Hepatocyte (in vitro differentiated cells): ENCODE results near the gene BTD. TPM values are rescaled to one million over a fixed set of nuclear protein-coding genes. Genes with fewer than 3 reads are reported as not detected.

Experiments used
- DNase-seq: peaks from one replicate; pipeline ENCODE4 v3.0.0-alpha.2; 2016; ENCODE audit warnings: low spot score
- H2AFZ ChIP-seq: fragments of 200-600 bp; sonication (generic); 2 replicates; pipeline ENCODE4 v1.6.0; 2016; ENCODE audit warnings: antibody characterized with exemption, mild to moderate bottlenecking
- H3K27ac ChIP-seq: fragments of 200-600 bp; sonication (generic); 2 replicates; pipeline ENCODE4 v1.5.1; 2016; ENCODE audit warnings: mild to moderate bottlenecking
- H3K27me3 ChIP-seq: fragments of 200-600 bp; sonication (generic); 2 replicates; pipeline ENCODE4 v1.6.1; 2016
- H3K36me3 ChIP-seq: fragments of 200-600 bp; sonication (generic); replicated peaks from 2 replicates; pipeline ENCODE4 v1.5.1; 2016; ENCODE audit warnings: low read depth; ENCODE audit not compliant: insufficient read depth
- H3K4me1 ChIP-seq: fragments of 200-600 bp; sonication (generic); 2 replicates; pipeline ENCODE4 v1.5.1; 2016; ENCODE audit warnings: mild to moderate bottlenecking, moderate library complexity; ENCODE audit not compliant: insufficient read depth
- H3K4me2 ChIP-seq: fragments of 200-600 bp; sonication (generic); 2 replicates; pipeline ENCODE4 v1.6.0; 2016
- H3K4me3 ChIP-seq: fragments of 200-600 bp; sonication (generic); 2 replicates; pipeline ENCODE4 v1.5.1; 2016; ENCODE audit warnings: mild to moderate bottlenecking
- H3K79me2 ChIP-seq: fragments of 200-600 bp; sonication (generic); 2 replicates; pipeline ENCODE4 v1.6.0; 2017; ENCODE audit warnings: mild to moderate bottlenecking
- H3K9me2 ChIP-seq: fragments of 200-600 bp; sonication (generic); replicated peaks from 2 replicates; pipeline ENCODE4 v1.6.0; 2017; ENCODE audit warnings: mild to moderate bottlenecking; ENCODE audit not compliant: insufficient read depth
- H3K9me3 ChIP-seq: fragments of 200-600 bp; sonication (generic); 2 replicates; pipeline ENCODE4 v1.5.1; 2016; ENCODE audit warnings: low read depth, mild to moderate bottlenecking
- H4K20me1 ChIP-seq: fragments of 200-600 bp; sonication (generic); 2 replicates; pipeline ENCODE4 v1.6.0; 2016; ENCODE audit warnings: mild to moderate bottlenecking; ENCODE audit not compliant: insufficient read depth, poor library complexity, severe bottlenecking
- CTCF ChIP-seq: fragments of 200-600 bp; sonication (generic); IDR thresholded peaks from 2 replicates; pipeline ENCODE4 v1.5.1; 2016; ENCODE audit warnings: antibody characterized with exemption, mild to moderate bottlenecking; ENCODE audit not compliant: poor library complexity
- EZH2 ChIP-seq: fragments of 200-600 bp; sonication (generic); IDR thresholded peaks from 2 replicates; pipeline ENCODE4 v1.6.1; 2016; ENCODE audit warnings: antibody characterized with exemption, mild to moderate bottlenecking, borderline replicate concordance
- EZH2phosphoT487 ChIP-seq: fragments of 200-600 bp; sonication (generic); IDR thresholded peaks from one replicate; pipeline ENCODE4 v1.6.1; 2018; ENCODE audit warnings: antibody characterized with exemption, mild to moderate bottlenecking, low read depth, moderate library complexity; ENCODE audit not compliant: unreplicated experiment, severe bottlenecking
- whole genome bisulfite sequencing: methylation state at CpG from one replicate; pipeline ENCODE4 v1.1.6; 2016; ENCODE audit warnings: low lambda C conversion rate; ENCODE audit errors: missing lambda C conversion rate; 5-methylcytosine and 5-hydroxymethylcytosine counted together
- polyA plus RNA-seq: library from polyadenylated mRNA; unstranded; fragments of >200 nt; fragmentation: Nextera tagmentation; extraction: Ambion mirVana; gene quantifications from 2 replicates; pipeline ENCODE4 v1.2.1, GENCODE V29; 2016
- total RNA-seq: library from RNA; depleted of rRNA; stranded (reverse); fragments of >200 nt; gene quantifications from 2 replicates; pipeline ENCODE4 v1.2.3, GENCODE V29; 2014

BTD gene
- total RNA-seq (37.6 and 37.9 TPM in 2 replicates), polyA plus RNA-seq (28.4 and 30.2 TPM in 2 replicates)

GRCh38 chr3:15601399-15602145, at the start of gene BTD, which contains the start of gene HACL1:
Gene BTD (plus strand): TSS chr3:15601745. CDS start chr3:15635440, 33,695 bp downstream.
Gene HACL1 (minus strand): TSS chr3:15601569. CDS start chr3:15601463, 106 bp downstream.
- Histone ChIP-seq H3K79me2 (peaks cover 17% of the 10 kb centered on the region), H3K9me3 (no peaks in the 10 kb centered on the region), H3K4me2 (peak within 1 kb of the TSS; percentile 89), H3K27me3 (no peaks in the 10 kb centered on the region), H4K20me1 (no peaks in the 10 kb centered on the region), H3K9me2 (no peaks in the 10 kb centered on the region), H2AFZ (peak within 1 kb of the TSS; percentile 67), H3K36me3 (no peaks in the 10 kb centered on the region), H3K4me3 (peak within 1 kb of the TSS; percentile 52), H3K4me1 (peaks cover 7% of the 10 kb centered on the region), H3K27ac (peak within 1 kb of the TSS; percentile 81)
- WGBS, result under 1% methylated on average over 59 of the region's 61 CpGs
- DNase-seq, result peak; percentile 99
- peak; percentile 29 for TF ChIP-seq CTCF
- TF ChIP-seq EZH2phosphoT487, result no peak

- WGBS, result 90% methylated on average over 1 of the region's 1 CpG
- no peaks in the 10 kb centered on the region for H4K20me1 ChIP-seq
- no peak overlapping the region for H2AFZ ChIP-seq
- TF ChIP-seq CTCF, result no peak
- no peak for TF ChIP-seq EZH2
- no peak for TF ChIP-seq EZH2phosphoT487
- H3K27ac ChIP-seq, result no peak overlapping the region
- H3K4me3 ChIP-seq, result no peak overlapping the region
- H3K9me3 ChIP-seq, result no peaks in the 10 kb centered on the region
- H3K36me3 ChIP-seq, result no peaks in the 10 kb centered on the region
- H3K27me3 ChIP-seq, result no peaks in the 10 kb centered on the region
- H3K9me2 ChIP-seq, result no peaks in the 10 kb centered on the region
- no peaks in the 10 kb centered on the region for H3K4me1 ChIP-seq
- no peak overlapping the region for H3K4me2 ChIP-seq
- DNase-seq, result no peak
- H3K79me2 ChIP-seq, result no peaks in the 10 kb centered on the region
These were observed 49.6 kb upstream of the BTD start for GRCh38 chr3:15551902-15552301.

GRCh38 chr3:15553749-15554148, 47.8 kb upstream of the BTD start:
- Histone ChIP-seq H3K79me2 (no peaks in the 10 kb centered on the region), H3K9me3 (no peaks in the 10 kb centered on the region), H3K27me3 (no peaks in the 10 kb centered on the region), H4K20me1 (no peaks in the 10 kb centered on the region), H2AFZ (no peak overlapping the region), H3K36me3 (no peaks in the 10 kb centered on the region), H3K4me3 (no peak overlapping the region), H3K27ac (no peak overlapping the region), H3K9me2 (no peaks in the 10 kb centered on the region), H3K4me1 (no peaks in the 10 kb centered on the region), H3K4me2 (no peak overlapping the region)
- WGBS, result 59% methylated on average over 3 of the region's 3 CpGs
- DNase-seq, result no peak
- TF ChIP-seq EZH2phosphoT487 (no peak), EZH2 (no peak), CTCF (no peak)
